Fibroblast of upper back skin (primary cell): Measurements from ENCODE around the gene ECD.
A peak's percentile ranks its signal among the peaks of the same experiment; 100 is the strongest.
"Not testable (repeated sequence)": the region's sequence is repeated elsewhere in the genome, so short reads cannot be mapped to it uniquely, and the experiment has no call there.

Experiments used
- DNase-seq: peaks from one replicate; pipeline ENCODE4 v3.0.0-alpha.2; 2013

Gene ECD

DNA sequence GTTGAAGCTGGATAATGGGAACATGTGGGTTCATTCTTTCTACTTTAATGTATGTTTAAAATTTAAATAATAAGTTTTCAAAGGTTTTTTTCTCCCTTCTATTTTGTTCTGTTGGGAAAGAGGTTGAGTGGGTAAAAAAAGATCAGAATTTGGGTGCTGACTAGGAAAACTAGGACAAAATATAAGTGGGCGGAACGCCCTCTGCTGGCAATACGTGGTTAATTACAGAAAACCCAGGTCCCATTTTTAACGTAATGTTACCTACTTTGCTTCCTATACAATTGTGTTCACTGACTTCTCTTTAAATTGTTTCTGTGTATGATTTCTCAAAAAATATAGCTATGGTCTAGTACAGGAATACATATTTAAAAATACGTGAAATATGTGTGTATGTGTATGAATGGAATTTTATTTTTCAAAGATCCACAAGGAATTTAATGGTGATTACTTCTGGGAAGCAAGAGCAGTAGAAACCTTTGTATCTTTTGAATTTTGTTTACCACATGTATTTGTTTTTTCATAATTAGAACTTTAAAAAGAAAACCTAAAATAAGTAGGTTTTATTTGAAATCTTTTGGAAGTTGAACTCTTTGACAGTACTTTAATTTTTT is 8.7 kb downstream of the ECD start:
- peak; percentile 47 for DNase-seq

DNA sequence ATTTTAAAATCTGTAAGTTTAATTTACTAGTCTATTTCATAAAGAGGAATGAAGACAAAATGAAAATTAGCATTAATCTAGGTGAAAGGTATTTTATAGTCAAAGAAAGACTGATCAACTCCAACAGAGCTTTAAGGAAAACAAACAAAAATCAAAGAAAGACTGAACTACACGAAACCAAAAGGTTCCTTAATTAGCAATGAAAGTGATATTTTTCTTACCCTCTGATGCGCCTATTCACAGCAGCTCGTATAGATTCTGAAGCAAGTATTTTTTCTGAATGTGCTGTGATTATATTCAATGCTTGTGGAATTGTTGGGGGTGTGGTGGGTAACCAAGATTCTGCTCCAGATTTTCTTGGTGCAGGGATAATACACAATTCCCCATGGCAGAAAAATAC is 11.8 kb downstream of the ECD start:
- no peak for DNase-seq

DNA sequence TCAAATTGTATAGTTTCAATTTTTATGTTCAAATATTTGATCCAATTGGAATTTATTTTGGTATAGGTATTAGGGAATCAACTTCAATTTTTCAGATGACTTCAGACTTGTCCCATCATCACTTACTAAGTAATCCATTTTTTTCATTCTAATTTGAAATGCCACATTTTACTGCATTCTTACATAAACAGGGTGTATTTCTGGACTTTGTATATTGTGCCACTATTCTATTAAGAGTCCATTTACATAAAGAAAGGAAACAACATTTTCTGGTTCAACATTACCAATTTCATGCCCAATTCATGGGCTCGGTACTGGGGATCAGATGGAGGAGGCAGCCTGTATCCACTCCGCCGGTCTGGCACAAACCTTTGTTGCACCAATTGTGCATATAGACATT is 15.8 kb downstream of the ECD start:
- no peak for DNase-seq

DNA sequence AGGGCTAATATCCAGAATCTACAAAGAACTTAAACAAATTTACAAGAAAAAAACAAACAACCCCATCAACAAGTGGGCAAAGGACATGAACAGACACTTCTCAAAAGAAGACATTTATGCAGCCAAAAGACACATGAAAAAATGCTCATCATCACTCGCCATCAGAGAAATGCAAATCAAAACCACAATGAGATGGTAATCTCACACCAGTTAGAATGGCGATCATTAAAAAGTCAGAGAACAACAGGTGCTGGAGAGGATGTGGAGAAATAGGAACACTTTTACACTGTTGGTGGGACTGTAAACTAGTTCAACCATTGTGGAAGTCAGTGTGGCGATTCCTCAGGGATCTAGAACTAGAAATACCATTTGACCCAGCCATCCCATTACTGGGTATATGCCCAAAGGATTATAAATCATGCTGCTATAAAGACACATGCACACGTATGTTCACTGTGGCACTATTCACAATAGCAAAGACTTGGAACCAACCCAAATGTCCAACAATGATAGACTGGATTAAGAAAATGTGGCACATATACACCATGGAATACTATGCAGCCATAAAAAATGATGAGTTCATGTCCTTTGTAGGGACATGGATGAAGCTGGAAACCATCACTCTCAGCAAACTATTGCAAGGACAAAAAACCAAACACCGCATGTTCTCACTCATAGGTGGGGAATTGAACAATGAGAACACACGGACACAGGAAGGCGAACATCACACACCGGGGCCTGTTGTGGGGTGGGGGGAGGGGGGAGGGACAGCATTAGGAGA is 17.0 kb downstream of the ECD start:
- not testable (repeated sequence) for DNase-seq

DNA sequence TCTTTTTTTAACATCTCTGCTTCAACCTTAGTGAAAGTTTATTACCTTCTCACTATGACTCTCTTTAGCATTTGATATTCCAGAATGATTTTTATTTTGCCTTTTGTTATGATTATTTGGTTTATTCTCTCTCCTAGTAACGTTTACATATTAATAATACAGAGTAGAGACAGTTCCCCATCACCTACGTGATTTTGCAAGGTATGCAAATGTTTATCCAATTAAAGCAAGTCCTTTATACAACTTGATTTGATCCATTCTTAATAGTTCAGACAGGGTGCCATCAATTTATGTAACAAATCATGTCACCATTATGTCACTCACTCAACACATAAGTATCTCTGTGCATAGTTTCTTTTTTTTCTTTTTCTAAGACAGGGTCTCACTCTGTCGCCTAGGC is 26.2 kb downstream of the ECD start:
- DNase-seq = no peak

DNA sequence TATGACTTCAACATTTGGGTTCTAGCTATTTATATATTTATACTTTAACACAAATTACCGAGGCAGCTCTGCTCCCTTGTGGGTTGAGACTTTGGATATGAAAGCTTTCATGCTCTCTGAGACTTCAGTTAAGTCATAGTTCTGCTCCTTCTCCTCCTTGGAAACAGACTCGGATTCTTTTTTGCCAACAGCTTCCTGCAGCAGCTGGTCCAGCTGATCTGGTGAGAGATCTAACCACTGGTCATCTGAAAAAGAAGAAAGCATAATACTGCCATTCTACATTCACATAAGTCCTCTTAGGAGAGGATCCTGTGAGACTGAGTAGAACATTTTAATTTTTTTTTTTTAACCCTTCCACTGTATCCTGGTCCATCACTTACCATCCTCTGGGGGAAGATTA is 28.6 kb downstream of the ECD start:
- no peak for DNase-seq

DNA sequence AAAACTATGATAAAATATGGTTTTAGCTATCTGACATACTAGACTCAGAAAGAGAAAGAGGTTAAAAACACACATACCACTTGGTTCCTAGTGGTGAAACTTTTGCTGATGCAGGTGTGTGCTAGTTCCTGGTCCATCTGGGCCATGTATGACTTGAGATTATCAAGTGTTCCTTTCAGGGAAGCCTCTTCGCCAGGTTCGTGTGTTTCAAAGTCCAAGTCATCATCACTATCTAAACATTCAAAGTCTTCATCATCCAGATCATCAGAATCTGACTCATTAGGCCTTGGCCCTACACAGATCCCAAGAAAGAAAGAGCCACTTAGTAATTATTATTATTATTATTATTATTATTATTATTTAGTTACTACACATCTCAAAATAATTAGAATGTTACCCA is 31.2 kb downstream of the ECD start:
- DNase-seq = no peak

DNA sequence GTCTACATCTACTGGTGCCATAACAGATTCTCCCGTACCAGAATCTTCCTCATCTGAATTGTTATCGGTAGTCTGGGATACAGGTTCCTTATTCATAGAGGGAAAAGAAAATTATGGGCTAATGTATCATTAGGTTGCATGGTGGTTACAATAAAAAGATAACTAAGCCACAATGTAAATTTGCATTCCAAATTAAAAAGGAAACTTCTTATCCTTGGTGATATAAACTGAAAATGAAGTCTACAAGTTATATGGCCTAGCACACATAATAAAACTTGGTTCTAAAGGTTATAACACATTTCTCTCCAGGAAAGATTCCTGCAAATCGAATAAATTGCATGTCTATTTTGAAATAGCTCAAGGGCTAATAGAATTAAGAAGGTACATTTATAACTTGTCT is 33.1 kb downstream of the ECD start:
- DNase-seq = no peak

DNA sequence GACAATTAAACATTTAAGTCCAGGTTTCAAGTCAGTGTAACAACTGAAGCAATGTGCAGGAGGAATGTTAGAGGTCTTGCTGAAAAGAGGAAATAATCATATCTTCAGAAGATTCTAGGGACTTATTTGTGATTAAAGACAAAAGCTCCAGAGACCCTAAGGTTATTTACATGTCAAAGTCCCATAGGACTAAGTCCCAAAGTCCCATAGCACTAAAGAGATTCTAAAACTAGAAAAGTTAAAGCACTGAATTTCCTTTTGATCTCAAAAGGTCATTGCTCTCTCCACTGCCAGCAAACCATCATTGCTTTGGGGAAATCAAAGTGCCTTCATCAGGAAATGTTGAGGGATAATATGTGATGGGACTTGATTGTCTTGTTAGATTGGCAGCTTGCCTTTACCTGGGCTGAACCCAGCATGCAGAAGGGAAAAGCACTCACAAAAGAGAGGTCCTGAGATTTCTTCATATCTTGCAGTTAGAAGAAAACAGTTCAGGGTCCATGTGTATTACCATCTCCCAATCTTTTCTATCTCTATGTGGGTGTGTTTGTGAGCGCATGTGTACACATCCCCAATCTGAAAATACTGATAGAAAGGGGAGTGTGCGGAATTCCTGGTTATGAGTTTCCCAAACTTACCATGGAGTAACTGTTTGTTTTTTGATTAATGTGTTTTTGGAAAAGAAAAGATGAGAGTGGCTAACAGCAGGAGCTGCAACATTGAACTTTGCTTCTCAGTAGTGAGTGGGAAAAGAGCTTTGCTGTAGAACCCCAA is 35.7 kb downstream of the ECD start:
- DNase-seq = no peak

DNA sequence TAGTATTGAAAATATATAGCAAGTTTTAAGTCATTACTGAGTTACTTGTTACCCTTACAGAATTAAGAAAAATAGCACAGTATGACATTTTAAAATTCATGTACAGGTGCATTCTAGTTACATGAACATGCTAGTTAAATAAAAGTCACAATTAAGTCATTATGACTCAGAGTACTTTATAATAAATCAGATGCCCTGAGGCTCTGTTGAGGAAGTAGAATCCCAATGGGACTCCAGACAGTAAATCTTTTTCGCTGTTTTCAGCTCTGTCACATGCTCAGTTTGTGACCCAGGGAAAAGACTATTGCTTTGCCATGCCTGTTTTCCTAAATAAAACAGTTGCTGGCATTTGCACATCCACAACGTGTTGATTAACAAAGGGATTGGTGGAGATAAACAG is 36.5 kb downstream of the ECD start:
- no peak for DNase-seq

DNA sequence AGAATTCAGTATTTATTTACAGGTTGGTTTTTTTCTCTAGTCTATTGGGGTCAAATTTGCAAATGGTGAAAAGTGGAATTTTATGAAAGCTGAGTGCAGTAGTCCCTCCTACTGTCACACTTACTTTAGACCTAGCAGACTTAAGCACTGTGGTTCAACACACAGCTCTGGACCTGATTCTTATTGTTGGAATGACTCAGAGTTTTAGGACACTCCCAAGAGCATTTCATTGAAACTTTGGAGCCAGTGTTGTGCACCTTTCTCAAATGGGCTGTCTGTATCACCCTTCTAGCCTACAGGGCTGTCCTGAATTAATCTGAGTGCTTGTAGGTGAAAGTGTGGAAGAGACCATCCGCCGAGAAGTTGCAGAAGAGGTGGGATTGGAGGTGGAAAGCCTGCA is 41.5 kb downstream of the ECD start:
- DNase-seq = no peak

DNA sequence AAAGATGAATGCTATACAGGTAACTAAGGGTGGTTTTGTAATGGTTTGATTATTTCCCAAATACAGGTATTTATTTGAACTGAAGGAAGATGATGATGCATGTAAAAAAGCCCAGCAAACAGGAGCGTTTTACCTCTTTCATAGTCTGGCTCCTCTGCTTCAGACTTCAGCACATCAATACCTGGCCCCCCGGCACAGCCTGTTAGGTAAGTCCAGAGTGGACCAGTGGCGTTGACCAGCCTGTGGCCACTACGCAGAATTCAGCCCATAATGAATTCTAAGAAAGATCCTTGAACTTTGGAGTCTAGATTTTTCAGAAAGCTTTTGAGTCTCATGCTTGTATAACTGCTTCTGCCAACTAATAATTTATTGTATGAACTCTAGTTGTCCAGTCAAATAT is 47.9 kb downstream of the ECD start:
- no peak for DNase-seq

DNA sequence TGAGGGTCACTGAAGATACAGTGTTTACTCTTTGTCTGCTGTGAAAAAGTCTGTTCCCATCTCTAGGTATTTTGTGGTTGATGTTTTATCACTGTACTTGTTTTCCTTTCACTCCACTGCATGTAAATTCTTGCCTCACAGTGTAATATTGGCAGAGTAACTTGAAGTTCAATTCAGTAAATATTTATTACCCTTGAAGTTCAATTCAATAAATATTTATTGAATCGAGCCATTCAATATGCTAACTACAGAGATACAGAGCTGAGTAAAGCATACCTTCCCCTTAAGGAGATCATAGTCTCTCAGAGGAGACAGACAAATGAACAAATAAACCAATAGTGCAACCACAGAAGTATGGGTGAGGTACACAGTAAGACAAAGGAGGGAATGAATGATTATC is 48.4 kb downstream of the ECD start:
- DNase-seq = no peak

DNA sequence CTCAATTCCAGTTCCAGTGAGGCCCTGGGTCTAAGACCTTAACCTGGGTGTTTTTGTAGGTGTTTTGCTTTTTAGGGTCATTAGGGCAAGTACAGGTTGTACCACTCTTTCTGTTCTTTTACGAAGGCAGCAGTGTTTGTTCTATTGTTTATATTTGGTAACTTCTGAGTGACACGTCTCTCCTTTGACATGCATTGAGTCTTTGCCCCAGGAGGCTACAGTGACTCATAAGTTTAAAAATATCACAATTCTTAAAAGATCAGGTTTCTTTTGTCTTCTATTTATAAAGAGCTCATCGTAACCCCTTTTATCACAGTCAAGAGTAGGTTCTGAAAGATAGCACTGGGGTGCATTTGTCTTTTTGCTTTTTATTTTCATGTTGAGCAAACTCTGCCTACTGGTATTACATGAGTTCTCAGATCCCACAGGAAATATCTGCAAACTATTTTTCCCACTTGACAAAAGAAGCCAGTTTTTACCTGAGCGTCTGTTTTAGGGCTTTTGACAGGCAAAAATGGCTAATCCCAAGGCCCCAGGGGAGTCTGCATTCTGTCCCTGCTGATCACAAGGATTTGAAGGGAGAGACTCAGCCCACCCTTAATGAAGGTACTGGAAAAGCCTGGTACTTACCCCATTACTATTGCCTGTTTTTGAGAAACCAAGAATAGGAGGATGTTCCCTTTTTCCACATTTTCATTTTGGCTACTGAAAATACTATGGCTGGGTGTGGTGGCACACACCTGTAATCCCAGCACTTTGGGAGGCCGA is 49.6 kb downstream of the ECD start:
- DNase-seq = peak; percentile 32

DNA sequence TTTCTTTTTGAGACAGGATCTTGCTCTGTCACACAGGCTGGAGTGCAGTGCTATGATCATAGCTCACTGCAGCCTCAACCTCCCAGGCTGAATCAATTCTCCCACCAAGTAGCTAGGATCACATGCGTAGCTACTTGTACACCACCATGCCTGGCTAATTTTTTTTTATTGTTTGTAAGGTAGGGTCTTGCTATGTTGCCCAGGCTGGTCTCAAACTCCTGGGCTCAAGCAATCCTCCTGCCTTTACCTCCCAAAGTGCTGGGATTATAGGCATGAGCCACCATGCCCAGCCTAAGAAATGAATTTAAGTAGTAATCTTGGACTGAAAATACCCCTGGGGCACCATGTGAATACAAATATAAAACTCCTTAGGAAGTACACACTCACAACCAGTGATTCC is 51.8 kb downstream of the ECD start:
- no peak for DNase-seq

DNA sequence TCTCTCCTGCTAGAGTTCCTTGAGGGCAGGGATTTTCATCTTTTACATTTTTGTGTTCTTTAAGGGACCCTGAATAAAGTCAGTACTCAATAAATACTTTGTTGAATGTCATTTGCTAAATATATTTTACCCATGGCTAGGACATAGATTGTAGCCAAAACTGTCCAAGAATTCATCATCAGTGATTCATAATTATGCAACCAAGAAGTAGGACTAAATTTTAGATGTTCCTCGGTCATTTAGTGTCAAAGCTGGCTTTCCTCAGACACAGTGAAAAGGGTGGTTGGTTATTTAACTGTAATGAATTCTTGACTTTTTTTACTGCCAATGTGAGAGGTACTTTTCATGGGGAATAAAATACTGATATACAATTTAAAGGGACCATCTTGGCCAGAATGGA is 54.3 kb downstream of the ECD start:
- peak; percentile 17 for DNase-seq

DNA sequence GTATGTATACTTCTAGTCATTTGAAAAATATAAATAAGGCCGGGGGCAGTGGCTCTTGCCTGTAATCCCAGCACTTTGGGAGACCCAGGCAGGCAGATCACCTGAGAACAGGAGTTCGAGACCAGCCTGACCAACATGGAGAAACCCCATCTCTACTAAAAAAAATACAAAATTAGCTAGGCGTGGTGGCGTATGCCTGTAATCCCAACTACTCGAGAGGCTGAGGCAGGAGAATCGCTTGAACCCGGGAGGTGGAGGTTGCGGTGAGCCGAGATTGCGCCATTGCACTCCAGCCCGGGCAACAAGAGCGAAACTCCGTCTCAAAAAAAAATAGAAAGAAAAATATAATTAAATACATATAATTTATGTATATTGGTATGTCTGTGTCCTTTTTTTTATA is 55.8 kb downstream of the ECD start:
- not testable (repeated sequence) for DNase-seq

DNA sequence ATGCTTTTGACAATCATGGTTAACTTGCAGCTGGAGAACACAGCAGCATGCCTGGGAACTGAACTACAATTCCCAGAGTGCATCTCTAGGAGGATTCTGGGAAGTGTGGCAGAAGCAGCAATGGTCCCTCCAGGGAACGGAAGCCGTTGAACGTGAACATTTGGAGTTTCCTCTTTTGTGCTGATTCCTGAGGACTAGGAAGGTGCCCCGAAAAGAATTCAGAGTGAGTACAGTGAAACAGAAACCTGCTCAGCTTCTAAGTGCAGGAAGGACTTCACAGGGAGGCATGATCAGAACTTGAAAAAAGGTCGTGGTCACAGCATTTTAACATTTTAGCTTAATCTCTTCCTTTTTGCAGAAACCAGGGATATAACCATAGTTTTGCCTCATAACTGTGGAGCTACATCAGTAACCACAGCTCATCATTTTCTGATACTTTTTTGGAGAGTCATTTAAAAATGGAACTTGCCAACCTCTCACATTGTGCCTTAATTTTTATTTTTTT is 57.4 kb downstream of the ECD start, which contains the start of gene NUDT13:
Gene NUDT13, plus strand, starts transcription at position 111 of the 505 bp plus-strand sequence. CDS start 3,911 bp downstream, outside the sequence.
- DNase-seq = peak; percentile 79

DNA sequence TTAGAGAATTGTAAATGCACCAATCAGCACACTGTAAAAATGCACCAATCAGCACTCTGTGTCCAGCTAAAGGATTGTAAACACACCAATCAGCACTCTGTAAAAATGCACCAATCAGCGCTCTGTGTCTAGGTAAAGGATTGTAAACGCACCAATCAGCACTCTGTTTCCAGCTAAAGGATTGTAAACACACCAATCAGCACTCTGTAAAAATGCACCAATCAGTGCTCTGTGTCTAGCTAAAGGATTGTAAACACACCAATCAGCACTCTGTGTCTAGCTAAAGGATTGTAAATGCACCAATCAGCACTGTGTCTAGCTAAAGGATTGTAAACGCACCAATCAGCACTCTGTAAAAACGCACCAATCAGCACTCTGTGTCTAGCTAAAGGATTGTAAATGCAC is 58.6 kb downstream of the ECD start:
- DNase-seq = not testable (repeated sequence)

DNA sequence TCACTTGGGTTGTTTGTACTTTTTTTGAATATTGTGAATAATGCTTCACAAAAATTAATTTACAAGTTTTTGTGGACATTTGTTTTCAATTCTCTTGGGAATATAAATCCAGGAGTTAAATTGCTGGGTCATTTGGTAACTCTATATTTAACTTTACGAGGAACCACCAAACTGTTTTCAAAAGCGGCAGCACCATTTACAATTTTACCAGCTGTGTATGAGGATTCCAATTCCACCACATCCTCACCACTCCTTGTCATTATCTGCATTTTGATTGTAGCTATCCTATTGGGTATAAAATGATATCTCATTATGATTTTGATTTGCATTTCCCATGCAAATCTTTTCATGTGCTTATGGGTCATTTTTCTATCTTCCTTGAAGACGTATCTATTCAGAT is 61.5 kb downstream of the ECD start:
- no peak for DNase-seq

DNA sequence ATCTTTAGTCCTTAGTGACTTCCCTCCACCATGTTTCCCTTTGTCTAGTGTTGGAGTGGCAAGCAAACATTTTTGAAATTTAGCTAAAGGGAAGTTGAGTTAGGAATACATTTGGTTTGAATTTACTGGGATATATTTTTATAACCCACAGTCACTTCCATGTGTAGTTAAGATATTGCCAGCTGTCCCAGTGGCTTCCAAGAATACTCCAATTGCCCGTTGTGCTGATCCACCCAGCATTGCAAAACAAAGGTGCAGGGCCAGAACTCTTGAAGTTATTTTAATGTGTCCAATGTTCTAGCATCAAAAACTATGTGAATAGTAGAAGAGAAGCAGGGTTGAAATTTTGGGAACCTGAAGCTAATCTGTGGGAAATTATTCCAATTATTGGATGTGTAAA is 68.7 kb downstream of the ECD start:
- DNase-seq = no peak

DNA sequence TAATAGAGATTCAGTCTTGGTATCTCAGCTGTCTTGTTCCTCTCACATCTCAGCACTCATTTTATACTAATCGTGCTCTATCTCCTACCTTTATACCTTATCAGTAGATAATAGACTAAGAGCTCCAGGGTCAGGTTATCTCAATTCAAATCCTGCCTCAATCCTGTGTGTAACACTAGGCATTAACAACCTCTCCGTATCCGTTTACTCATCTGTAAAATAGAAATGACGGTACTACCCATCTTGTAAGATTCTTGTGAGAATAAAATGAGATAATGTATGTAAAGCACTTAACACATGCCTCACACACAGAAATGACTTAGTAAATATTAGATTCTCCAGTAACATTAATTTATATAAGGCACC is 70.5 kb downstream of the ECD start:
- no peak for DNase-seq
